Fibroblast of villous mesenchyme (primary cell): Measurements from ENCODE around the gene MED7. TPM values are rescaled to one million over a fixed set of nuclear protein-coding genes. Genes with fewer than 3 reads are reported as not detected.

Source experiments
- DNase-seq: peaks from one replicate; pipeline ENCODE4 v3.0.0-alpha.2; 2010; ENCODE audit warnings: low read depth
- H3K4me3 ChIP-seq: 2 replicates; pipeline ENCODE4 v1.5.1; 2011; ENCODE audit warnings: low read depth, mild to moderate bottlenecking, low read length
- total RNA-seq: library from RNA; depleted of rRNA; stranded (reverse); fragments of >200 nt; gene quantifications from 2 replicates; pipeline ENCODE4 v1.2.3, GENCODE V29; 2012
- TF ChIP-seq, protein P1 (sequence below): IDR thresholded peaks from 2 replicates; pipeline ENCODE4 v1.5.1; 2012; ENCODE audit warnings: low read depth, mild to moderate bottlenecking, low read length; ENCODE audit not compliant: insufficient read depth

MED7 gene
- total RNA-seq, 1 donor = 12.5 TPM

DNA sequence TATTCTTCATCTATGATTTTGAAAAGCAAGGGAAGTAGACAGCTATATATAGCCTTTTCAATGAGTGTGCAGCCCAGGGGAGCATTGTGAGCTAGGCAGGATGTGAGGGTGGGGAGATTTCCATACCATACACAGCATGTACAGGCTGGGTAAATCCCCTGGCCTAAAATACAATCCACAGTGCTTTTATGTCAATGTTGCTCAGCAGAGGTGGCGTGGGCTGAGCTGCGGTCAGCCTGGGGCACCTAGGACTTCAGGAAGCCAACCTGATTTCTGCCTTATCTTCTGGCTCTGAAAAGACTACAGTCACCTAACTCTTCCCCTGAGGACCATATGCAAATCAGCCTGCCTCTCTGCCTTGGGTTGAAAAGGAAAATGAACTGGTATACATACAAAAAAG lies 29.7 kb upstream of the MED7 start:
- DNase-seq = no peak
- TF ChIP-seq, protein P1, sequence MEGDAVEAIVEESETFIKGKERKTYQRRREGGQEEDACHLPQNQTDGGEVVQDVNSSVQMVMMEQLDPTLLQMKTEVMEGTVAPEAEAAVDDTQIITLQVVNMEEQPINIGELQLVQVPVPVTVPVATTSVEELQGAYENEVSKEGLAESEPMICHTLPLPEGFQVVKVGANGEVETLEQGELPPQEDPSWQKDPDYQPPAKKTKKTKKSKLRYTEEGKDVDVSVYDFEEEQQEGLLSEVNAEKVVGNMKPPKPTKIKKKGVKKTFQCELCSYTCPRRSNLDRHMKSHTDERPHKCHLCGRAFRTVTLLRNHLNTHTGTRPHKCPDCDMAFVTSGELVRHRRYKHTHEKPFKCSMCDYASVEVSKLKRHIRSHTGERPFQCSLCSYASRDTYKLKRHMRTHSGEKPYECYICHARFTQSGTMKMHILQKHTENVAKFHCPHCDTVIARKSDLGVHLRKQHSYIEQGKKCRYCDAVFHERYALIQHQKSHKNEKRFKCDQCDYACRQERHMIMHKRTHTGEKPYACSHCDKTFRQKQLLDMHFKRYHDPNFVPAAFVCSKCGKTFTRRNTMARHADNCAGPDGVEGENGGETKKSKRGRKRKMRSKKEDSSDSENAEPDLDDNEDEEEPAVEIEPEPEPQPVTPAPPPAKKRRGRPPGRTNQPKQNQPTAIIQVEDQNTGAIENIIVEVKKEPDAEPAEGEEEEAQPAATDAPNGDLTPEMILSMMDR = no peak
- H3K4me3 ChIP-seq = no peak overlapping the region

DNA sequence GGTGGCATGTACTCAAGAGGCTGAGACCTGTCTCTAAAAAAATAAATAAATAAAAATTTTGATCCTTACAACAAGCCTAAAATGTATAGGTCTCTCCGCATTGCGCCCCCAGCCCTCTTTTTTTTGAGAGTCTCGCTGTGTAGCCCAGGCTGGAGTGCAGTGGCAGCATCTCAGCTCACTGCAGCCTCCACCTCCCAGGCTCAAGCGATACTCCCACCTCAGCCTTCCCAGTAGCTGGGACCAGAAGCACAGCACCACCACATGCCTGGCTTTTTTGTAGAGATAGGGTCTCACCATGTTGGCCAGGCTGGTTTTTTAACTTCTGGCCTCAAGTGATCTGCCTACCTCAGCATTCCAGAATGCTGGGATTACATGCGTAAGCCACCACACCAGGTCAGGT lies 25.6 kb upstream of the MED7 start:
- DNase-seq = no peak
- TF ChIP-seq, protein P1 = no peak
- H3K4me3 ChIP-seq = no peak overlapping the region

GRCh38 chr5:157167214-157167621 lies 24.6 kb upstream of the MED7 start:
- DNase-seq = peak; percentile 78
- TF ChIP-seq, protein P1 = no peak
- no peak overlapping the region for H3K4me3 ChIP-seq

DNA sequence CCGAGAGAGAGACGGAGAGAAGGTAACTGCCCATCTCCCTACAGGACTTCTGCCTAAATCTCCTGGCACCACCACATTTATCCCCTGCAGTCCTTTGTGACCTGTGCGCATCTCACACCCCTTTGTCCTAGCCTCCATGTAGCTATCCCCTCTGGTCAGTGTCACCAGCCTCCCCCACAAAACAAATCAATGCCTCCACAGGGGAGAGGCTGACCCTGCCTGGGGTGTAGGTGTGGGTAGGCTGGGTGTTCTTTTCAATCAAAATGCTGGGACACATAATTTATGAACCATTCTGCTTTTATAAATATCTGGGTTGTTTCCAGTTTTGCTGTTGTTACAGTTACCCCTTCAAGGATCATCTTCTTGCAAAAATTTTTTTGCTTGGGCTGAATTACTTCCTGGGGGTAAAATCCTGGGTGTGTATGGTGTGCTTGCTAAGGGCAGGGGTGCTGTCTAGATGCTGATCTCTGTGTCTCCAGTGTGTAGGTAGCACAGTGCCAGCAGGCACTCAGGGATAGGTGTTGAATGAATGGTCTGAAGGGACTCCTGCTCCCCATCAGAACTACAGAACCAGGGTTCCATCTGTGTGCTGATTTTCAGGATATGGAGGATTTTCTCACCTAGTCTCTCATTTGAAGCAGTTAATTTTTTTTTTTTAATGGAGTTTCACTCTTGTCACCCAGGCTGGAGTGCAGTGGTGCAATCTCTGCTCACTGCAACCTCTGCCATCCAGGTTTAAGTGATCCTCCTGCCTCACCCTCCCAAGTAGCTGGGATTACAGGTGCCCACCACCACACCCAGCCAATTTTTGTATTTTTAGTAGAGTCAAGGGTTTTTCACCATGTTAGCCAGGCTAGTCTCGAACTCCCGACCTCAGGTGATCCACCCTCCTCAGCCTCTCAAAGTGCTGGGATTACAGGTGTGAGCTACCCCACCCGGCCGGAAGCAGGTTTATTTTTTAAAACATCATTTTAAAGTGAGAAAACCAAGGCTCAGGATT lies 23.8 kb upstream of the MED7 start, which contains the start of gene GARIN3:
Gene GARIN3, minus strand, starts transcription at position 51 of the 1,000 bp plus-strand sequence. CDS start 96 bp downstream, outside the sequence.
- TF ChIP-seq, protein P1 = no peak
- no peak for DNase-seq
- no peak within 1 kb of the TSS for H3K4me3 ChIP-seq

DNA sequence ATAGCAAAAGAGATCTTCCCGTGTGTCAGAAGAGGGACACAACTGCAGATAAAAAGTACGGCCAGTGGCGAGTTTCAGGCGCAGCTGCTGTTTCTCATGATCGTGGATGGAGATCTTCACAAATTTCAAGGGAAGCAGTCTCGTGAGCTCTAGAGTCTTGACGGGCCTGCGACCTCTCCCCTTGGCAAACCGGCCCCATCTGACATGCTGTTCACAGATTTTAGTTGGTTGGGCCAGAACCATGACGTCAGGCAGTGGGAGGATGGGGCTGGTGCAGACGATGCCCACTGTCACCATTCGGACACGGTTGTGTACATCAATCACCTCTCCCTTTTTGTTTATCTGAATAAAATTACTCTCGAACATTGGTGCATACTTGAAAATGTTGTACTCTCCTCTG lies 23.0 kb upstream of the MED7 start:
- TF ChIP-seq, protein P1 = no peak
- H3K4me3 ChIP-seq = no peak overlapping the region
- no peak for DNase-seq

DNA sequence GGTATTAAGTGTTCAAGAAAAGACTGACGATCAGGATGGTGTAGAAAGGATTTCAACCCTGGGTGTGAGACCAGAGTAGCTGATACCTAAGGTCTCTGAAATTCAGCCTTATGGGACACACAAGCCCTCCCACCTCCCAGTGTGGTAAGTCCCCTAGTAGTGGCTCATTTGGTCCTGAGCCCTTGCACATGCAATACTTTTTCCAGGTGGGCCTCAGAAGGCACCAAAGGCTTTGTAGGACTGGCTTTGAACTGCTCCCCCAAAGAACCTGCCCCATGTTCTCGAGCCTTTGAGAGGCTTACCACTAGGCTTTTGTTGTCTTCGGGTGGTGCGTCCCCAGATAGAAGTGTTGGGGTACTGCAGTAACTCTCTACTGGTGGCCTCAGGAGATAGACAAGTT lies 22.6 kb upstream of the MED7 start:
- TF ChIP-seq, protein P1 = no peak
- no peak overlapping the region for H3K4me3 ChIP-seq
- no peak for DNase-seq
